Measurements from ENCODE around the gene DPYD. TPM values are rescaled to one million over a fixed set of nuclear protein-coding genes. Genes with fewer than 3 reads are reported as not detected.

The DPYD gene
- total and polyA plus RNA-seq, 2 donors from 2014 or later: 4.9 to 41.6 TPM

DNA sequence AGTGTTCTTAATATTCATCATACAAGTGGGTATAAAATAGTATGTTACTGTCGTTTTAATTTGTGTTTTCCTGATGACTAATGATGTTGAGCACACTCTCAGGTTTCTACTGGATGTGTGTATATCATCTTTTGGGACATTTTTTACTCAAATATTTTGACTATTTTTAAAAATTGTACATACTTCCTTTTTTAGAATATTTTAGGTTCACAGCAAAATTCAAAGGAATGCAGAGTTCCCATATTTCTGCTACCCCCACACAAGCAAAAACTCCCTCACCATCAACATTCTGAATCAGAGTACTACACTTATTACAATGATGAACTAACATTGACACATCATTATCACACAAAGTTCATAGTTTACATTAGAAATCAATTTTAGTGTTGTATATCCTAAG lies 114.5 kb downstream of the DPYD start:
- Histone ChIP-seq H3K9ac (ENCODE audit: low read length in 3 of 3) (no peak overlapping the region), H3K36me3 (ENCODE audit: control insufficient read depth in 2 of 3, insufficient read depth in 3 of 3, low read length in 3 of 3) (no peaks in the 10 kb centered on the region), H3K4me1 (ENCODE audit: control insufficient read depth in 2 of 3, insufficient read depth in 2 of 3, low read depth in 1 of 3, low read length in 3 of 3) (no peaks in the 10 kb centered on the region), H3K27me3 (ENCODE audit: control insufficient read depth, insufficient read depth, low read length) (no peaks in the 10 kb centered on the region), H3K27ac (ENCODE audit: low read depth in 2 of 2, low read length in 2 of 2) (no peak overlapping the region), H3K4me3 (ENCODE audit: low read length in 3 of 3) (no peak overlapping the region), H3K9me3 (ENCODE audit: control insufficient read depth in 2 of 3, insufficient read depth in 1 of 3, low read length in 3 of 3) (peaks cover 0 to 1% (median 0%) of the 10 kb centered on the region in 3 donors)
- TF ChIP-seq, protein P1, sequence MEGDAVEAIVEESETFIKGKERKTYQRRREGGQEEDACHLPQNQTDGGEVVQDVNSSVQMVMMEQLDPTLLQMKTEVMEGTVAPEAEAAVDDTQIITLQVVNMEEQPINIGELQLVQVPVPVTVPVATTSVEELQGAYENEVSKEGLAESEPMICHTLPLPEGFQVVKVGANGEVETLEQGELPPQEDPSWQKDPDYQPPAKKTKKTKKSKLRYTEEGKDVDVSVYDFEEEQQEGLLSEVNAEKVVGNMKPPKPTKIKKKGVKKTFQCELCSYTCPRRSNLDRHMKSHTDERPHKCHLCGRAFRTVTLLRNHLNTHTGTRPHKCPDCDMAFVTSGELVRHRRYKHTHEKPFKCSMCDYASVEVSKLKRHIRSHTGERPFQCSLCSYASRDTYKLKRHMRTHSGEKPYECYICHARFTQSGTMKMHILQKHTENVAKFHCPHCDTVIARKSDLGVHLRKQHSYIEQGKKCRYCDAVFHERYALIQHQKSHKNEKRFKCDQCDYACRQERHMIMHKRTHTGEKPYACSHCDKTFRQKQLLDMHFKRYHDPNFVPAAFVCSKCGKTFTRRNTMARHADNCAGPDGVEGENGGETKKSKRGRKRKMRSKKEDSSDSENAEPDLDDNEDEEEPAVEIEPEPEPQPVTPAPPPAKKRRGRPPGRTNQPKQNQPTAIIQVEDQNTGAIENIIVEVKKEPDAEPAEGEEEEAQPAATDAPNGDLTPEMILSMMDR (IDR thresholded peaks at IDR 0.05; ENCODE audit: borderline replicate concordance, extremely low read depth, insufficient read depth): no peak
- intact Hi-C loops (cut with DNase I): no loop called here
- FAIRE-seq (no peak), DNase-seq (no peak)

DNA sequence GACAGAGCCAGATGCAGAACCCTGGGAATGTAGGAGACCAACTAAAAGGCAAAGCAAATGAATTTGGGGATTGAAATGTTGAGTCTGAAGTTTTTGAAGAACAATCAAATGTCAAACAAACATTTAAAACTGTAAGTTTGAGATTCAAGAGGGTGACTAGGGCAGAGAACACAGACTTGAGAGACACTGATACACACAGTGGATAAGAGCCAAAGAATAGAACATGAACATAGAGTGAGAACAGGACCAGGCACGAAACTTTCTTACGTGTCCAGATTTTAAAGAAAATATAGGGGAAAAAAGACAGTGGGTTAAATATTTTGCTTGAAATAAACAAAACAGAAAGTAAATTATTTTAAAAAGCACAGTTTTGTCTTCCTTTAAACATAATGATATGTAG lies 115.7 kb downstream of the DPYD start:
- Histone ChIP-seq H3K36me3 (ENCODE audit: control insufficient read depth in 2 of 3, insufficient read depth in 3 of 3, low read length in 3 of 3) (no peaks in the 10 kb centered on the region), H3K27ac (ENCODE audit: low read depth in 2 of 2, low read length in 2 of 2) (no peak overlapping the region), H3K27me3 (ENCODE audit: control insufficient read depth, insufficient read depth, low read length) (no peaks in the 10 kb centered on the region), H3K4me3 (ENCODE audit: low read length in 3 of 3) (no peak overlapping the region), H3K9me3 (ENCODE audit: control insufficient read depth in 2 of 3, insufficient read depth in 1 of 3, low read length in 3 of 3) (peaks cover 0 to 1% (median 0%) of the 10 kb centered on the region in 3 donors), H3K4me1 (ENCODE audit: control insufficient read depth in 2 of 3, insufficient read depth in 2 of 3, low read depth in 1 of 3, low read length in 3 of 3) (no peaks in the 10 kb centered on the region), H3K9ac (ENCODE audit: low read length in 3 of 3) (no peak overlapping the region)
- FAIRE-seq (no peak), DNase-seq (no peak)
- intact Hi-C loops (cut with DNase I): no loop called here
- TF ChIP-seq, protein P1 (IDR thresholded peaks at IDR 0.05; ENCODE audit: borderline replicate concordance, extremely low read depth, insufficient read depth): no peak

DNA sequence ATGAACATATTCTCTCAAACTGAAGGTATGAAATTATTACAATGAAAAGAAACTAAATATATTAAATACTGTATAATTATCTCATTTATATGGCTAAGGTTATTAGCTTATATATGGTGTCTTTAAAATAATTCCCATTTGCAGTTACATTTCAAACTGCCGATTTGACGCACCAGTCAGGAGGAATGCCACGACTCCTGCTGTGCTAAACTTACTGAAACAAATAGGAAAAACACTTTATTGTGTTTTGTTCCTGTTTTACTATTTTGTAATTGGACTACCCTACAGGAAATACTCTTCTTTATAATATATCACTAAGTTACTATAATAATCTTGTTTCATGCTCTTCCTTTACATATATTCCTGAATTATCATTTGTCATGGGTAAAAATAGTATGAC lies 117.8 kb downstream of the DPYD start:
- Histone ChIP-seq H3K27ac (ENCODE audit: low read depth in 2 of 2, low read length in 2 of 2) (no peak overlapping the region), H3K27me3 (ENCODE audit: control insufficient read depth, insufficient read depth, low read length) (no peaks in the 10 kb centered on the region), H3K36me3 (ENCODE audit: control insufficient read depth in 2 of 3, insufficient read depth in 3 of 3, low read length in 3 of 3) (no peaks in the 10 kb centered on the region), H3K4me3 (ENCODE audit: low read length in 3 of 3) (no peak overlapping the region), H3K9me3 (ENCODE audit: control insufficient read depth in 2 of 3, insufficient read depth in 1 of 3, low read length in 3 of 3) (no peaks in the 10 kb centered on the region), H3K4me1 (ENCODE audit: control insufficient read depth in 2 of 3, insufficient read depth in 2 of 3, low read depth in 1 of 3, low read length in 3 of 3) (no peaks in the 10 kb centered on the region), H3K9ac (ENCODE audit: low read length in 3 of 3) (no peak overlapping the region)
- intact Hi-C loops (cut with DNase I): no loop called here
- TF ChIP-seq, protein P1 (IDR thresholded peaks at IDR 0.05; ENCODE audit: borderline replicate concordance, extremely low read depth, insufficient read depth): no peak
- DNase-seq: no peak
- peak; percentile 63 for FAIRE-seq

DNA sequence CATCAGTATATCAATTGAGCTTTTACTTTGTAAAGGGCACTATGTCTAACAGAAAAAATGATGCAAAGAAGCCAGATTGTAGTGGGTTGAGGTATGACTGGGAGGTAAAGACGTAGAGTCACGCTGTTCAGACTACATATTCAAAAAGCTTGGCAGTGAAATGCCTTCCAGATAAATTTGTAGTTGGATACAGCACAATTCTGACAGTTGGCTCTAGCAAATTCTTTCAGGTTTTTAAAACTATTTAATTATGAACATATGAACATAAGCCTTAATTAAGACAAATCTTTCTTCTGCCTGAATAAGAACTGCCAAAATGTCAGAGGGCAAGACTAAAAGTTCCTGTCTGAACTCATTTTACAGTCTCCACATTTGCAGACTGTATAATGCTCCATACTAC lies 118.8 kb downstream of the DPYD start:
- Histone ChIP-seq H3K4me1 (ENCODE audit: control insufficient read depth in 2 of 3, insufficient read depth in 2 of 3, low read depth in 1 of 3, low read length in 3 of 3) (no peaks in the 10 kb centered on the region), H3K9me3 (ENCODE audit: control insufficient read depth in 2 of 3, insufficient read depth in 1 of 3, low read length in 3 of 3) (no peaks in the 10 kb centered on the region), H3K27ac (ENCODE audit: low read depth in 2 of 2, low read length in 2 of 2) (no peak overlapping the region), H3K36me3 (ENCODE audit: control insufficient read depth in 2 of 3, insufficient read depth in 3 of 3, low read length in 3 of 3) (no peaks in the 10 kb centered on the region), H3K4me3 (ENCODE audit: low read length in 3 of 3) (no peak overlapping the region), H3K27me3 (ENCODE audit: control insufficient read depth, insufficient read depth, low read length) (no peaks in the 10 kb centered on the region), H3K9ac (ENCODE audit: low read length in 3 of 3) (no peak overlapping the region)
- intact Hi-C loops (cut with DNase I): no loop called here
- TF ChIP-seq, protein P1 (IDR thresholded peaks at IDR 0.05; ENCODE audit: borderline replicate concordance, extremely low read depth, insufficient read depth): no peak
- DNase-seq (no peak), FAIRE-seq (no peak)

Measured in kidney (tissue), 14 donors.